MV-4-11 (cell line): ENCODE measurements around the gene MTMR12.
A peak's percentile ranks its signal among the peaks of the same experiment; 100 is the strongest.
"Not testable (repeated sequence)": the region's sequence is repeated elsewhere in the genome, so short reads cannot be mapped to it uniquely, and the experiment has no call there.

Experiments
- DNase-seq: peaks from one replicate; lab custom pipeline; 2025; lab: John Stamatoyannopoulos, UW

The MTMR12 gene

DNA sequence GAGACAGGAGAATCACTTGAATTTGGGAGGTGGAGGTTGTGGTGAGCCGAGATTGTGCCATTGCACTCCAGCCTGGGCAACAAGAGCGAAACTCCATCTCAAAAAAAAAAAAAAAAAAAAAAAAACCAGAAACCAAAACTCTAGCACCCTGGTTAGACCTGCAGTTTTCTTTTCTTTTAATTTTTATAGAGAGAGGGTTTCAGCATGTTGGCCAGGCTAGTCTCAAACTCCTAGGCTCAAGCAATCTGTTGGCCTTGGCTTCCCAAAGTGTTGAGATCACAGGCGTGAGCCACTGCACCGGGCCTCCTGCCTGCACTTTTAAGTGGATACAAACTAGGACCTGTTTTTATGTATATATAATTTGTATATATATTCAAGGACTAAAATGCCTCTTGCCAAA lies 12.9 kb upstream of the MTMR12 start:
- DNase-seq = no peak

GRCh38 chr5:32325062-32325461 lies 12.3 kb upstream of the MTMR12 start:
- peak; percentile 90 for DNase-seq

- no peak for DNase-seq
These were observed 11.0 kb upstream of the MTMR12 start for GRCh38 chr5:32323741-32324140.

- no peak for DNase-seq
These were observed 10.1 kb upstream of the MTMR12 start for GRCh38 chr5:32322882-32323281.

DNA sequence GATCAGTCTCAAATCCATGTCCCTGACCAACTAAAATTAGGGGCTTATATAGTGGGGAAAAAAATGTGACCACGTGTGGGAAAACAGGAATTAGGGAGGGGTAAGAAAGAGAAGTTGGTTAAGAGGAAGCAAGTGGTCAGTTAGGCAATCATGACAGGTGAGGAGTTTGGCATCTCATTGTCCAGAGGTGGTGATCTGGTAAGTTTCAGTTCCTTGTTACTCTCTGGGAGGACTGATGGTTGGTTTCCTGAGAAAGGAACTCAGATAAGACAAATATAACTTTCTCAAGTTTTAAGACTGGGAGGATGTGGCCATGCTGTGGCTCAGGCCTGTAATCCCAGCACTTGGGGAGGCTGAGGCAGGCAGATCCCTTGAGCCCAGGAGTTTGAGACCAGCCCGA lies 9.0 kb upstream of the MTMR12 start:
- peak; percentile 93 for DNase-seq

GRCh38 chr5:32320576-32320975 lies 7.8 kb upstream of the MTMR12 start:
- DNase-seq = no peak

- no peak for DNase-seq
These were observed 7.3 kb upstream of the MTMR12 start for GRCh38 chr5:32319926-32320543.

DNA sequence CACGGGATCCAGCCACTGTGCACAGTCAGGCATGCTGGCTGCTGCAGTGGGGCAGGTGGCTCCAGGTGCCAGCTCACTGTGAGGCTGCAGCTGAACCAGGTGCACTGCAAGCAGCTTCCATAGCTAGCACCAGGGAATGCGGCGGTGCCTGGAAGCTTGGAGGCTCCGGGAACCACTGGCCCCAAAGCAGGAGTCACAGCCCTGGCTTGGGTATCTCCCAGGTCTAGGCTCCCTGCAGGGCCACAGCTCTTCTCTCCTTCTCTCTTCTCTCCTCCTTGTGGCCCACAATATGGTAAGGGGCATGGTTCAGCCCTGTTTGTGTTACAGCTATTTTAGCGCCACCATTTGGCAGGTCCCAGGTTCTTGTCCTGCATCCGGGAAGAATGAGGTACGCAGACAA lies 6.7 kb upstream of the MTMR12 start:
- DNase-seq = no peak

DNA sequence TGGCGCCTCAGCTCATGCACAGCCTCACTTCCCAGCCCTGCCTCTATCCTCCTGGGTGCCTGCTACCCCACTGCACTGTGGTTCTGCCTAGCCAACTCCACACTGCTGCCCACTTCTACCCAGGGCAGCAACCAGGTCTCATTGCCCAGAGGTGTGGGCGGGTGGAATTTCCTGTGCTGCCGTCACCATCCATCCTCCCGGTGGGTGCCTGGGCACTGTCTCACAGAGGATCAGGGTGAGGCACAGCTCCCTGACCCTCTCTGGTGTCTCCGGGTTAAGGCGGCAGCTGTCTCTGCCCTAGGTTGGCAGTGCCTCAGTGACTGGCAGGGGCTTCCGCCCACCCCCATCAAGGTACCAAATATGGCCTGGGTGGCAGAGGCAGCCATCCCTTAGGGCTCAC lies 4.3 kb upstream of the MTMR12 start:
- no peak for DNase-seq

GRCh38 chr5:32315221-32316014 lies 2.7 kb upstream of the MTMR12 start:
- no peak for DNase-seq

DNA sequence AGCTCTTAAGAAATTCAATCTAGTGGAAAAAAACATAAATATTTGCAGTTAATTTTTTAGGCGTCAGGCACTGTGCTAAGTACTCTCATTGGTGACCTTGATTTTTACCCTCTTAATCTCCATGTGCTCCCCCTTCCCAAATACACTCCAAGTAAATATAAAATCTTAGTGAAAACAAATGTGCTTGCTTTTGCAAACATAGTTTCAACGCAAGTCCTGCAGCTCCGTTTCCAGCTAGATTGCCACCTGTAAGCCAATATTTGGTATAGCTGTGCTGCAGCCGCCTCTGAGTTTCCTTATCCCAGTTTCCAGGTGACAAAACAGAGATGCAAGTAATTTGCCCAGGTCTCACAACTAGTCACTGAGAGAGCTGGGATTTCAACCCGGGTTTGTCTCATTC lies 1.9 kb upstream of the MTMR12 start:
- no peak for DNase-seq

GRCh38 chr5:32314152-32314488 lies 1.4 kb upstream of the MTMR12 start:
- DNase-seq = not testable (repeated sequence)

DNA sequence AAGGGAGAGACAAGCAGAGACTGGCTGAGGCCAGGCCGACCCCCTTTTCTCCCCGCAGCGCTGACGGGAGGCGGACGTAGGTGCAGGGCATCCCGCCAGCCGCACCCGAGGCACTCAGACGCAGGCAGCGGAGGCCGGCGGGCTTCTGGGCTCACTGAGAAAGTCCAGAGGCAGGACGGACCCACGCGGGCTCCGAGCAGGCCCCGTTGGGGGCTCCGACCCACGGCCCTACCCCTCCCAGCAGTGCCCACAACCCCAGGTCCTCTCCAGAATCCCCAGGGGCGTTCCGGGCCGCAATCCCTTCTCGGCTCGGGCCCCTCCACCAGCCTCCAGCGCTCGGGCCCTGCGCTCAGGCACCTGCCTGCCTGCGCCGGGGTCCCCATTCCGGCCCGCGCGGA lies 543 bp downstream of the MTMR12 start:
- DNase-seq = peak; percentile 9

DNA sequence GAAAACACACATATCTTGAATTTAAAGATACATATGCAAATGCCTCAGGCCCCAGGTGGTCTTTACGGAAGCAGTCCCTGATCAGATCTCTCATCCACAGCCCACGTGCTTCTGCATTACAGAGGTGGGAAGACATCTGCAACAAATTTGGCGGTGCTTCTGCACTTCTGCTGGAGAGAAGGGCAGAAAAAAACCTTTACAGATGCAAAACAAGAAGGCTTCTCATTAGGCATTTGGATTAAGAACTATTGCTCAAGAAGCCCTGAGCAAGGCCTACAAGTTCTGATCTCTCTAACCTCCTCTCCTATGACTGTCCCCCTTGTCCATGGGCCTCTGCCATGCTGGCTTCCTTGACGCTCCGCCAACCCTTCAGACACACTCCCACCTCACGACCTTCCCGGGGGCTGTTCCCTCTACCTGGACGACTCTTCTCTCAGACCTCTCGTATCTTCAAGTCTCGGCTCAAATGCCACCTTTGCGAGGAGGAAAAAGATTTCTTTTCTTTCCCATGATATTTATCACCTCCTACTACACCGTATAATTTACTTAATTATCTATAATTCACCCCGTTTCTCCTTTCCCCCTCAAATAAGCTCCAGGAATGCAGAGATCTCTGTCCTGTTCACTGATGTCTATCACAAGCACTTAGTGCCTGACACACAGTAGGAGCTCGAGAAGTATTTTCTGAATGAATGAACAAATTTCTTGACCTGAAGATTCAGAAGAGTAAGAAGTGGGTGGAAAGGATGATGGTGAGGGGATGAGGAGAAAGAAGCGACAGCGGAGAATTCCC lies 1.1 kb downstream of the MTMR12 start:
- peak; percentile 50 for DNase-seq

- DNase-seq = peak; percentile 39
These were observed 3.0 kb downstream of the MTMR12 start for GRCh38 chr5:32309761-32310160.

- DNase-seq = peak; percentile 40
These were observed 3.8 kb downstream of the MTMR12 start for GRCh38 chr5:32308946-32309345.

DNA sequence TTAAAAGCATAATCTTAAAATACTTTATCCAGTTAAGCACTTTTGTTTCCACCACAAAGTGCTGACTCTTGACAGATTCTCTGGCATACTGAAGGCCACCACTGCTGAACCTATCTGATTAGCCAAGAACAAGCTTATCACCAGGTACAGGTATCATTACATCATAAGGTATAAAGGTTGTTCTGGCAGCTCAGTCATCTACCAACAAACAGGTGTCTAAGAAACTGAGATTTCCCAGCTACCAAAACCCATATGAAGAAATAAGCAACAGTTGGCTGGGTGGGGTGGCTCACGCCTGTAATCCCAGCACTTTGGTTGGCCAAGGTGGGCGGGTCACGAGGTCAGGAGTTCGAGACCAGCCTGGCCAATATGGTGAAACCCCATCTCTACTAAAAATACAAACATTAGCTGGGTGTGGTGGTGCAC lies 5.0 kb downstream of the MTMR12 start:
- no peak for DNase-seq

GRCh38 chr5:32304622-32305021 lies 8.1 kb downstream of the MTMR12 start:
- peak; percentile 85 for DNase-seq

DNA sequence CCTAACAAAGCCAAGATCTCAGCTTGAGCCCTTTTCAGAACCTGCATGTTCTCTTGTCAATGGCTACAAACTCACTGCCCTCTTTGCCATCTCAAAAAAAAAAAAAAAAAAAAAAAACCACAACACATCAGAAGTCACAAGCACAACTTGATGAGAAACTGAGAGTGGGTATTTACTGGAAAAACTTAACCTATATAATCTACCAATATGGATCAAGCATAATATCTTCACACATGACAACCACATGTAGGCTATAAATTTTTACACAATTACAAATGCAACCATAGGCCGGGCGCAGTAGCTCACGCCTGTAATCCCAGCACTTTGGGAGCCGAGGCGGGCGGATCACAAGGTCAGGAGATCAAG lies 9.0 kb downstream of the MTMR12 start:
- no peak for DNase-seq

DNA sequence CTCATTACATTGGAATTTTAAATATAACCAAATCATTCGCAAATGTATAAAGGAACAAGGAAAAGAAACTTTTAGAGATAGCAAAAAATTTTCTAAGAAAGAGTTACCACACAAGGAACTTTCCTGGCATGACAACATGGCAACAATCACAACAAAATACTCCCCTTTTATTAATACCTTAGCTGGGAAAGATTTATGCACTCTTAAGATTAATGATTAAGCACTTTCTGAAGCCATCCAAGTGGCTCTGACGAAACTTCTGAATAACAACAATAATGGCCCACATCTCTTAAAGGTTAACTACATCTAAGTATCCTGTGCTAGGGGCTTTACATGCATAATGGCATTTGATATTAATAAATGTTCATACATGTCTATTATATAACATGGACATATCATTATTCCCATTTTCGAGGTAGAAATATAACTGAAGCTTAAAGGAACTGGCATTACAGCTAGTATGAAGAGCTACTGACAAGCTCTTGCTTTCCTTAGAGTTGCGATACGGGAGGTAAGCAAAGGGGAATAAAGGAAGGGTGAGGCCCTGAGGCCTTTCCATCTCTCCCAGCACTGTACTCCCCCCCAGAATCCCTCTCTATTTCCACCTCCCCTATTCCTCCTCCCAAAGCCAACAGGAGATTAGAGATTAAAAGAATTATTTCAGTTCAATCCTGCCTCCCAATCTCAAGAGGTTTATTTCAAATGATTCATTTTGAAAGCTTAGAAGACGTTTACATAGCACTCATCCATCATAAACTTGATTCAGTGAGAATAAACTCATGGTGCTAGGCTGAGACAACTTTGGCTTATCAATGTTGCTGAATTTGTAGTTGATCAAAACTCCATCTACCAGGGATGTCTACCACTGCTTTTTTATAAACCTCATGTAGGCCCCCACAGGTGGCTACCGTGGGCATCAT lies 9.6 kb downstream of the MTMR12 start:
- no peak for DNase-seq

DNA sequence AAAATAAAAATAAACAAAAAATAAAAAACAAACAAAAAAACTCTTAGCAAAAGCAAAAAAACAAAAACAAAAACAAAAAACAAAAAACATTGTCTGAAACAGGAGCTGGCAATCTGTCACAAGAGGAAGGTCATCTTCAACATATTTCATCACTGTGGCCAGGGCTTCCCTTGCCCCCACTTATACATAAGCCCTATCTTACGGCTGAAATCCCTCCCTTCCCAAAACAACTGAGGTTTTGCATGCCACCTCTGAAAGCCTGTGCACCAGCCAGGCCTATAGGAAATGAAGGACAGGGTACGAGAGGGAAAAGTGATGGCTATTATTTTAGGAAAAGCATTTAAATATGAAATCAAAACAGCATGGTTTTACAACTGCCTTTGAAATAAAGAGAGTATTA lies 10.8 kb downstream of the MTMR12 start:
- peak; percentile 6 for DNase-seq

DNA sequence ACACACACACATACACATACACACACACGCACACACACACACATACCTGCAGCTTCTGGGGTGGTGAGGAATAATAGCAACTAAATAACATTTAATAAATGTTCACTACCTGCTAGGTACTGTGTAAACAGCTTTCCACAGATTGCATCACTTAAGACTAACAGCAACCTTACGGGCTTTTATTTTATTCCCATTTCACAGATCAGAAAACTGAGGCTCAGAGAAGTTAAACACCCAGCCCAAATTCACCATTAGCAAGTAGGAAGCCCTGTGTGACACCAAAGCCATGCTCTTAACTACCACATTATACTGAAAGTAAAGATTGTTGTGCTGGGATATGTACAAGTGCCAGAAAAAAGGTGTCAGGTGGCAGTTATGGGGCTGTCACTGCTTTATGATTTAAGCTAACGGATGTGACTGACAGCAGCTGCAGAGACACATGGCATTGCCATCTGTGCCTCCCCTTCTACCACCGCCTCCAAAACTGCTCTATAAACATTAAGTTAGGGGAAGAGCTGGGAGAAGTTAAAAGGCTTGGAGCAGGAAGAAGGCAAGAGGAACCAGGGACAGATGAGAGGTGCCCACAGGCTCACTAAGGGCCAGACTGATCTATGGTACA lies 13.6 kb downstream of the MTMR12 start:
- no peak for DNase-seq
